Hematopoietic multipotent progenitor cell treated with erythropoietin and hydrocortisone succinate and interleukin-3 and kit ligand, for 4 days (in vitro differentiated cells): Measurements from ENCODE around the gene UBAC1.
"Not testable (repeated sequence)": the region's sequence is repeated elsewhere in the genome, so short reads cannot be mapped to it uniquely, and the experiment has no call there.

Source experiments
- DNase-seq: peaks from one replicate; pipeline ENCODE4 v3.0.0-alpha.2; 2015

The UBAC1 gene

GRCh38 chr9:135976531-135976930 lies 15.4 kb upstream of the UBAC1 start:
- DNase-seq = no peak

GRCh38 chr9:135975834-135976233 lies 14.7 kb upstream of the UBAC1 start:
- DNase-seq = no peak

GRCh38 chr9:135974220-135974573 lies 13.0 kb upstream of the UBAC1 start:
- no peak for DNase-seq

GRCh38 chr9:135973277-135974219 lies 12.4 kb upstream of the UBAC1 start:
- DNase-seq = peak; percentile 70

GRCh38 chr9:135971892-135972291 lies 10.7 kb upstream of the UBAC1 start:
- no peak for DNase-seq

GRCh38 chr9:135971111-135971766 lies 10.1 kb upstream of the UBAC1 start:
- no peak for DNase-seq

- DNase-seq = no peak
These were observed 9.1 kb upstream of the UBAC1 start for GRCh38 chr9:135970128-135970815.

- DNase-seq = peak; percentile 70
These were observed 8.0 kb upstream of the UBAC1 start for GRCh38 chr9:135969064-135969683.

GRCh38 chr9:135968601-135969000 lies 7.4 kb upstream of the UBAC1 start:
- no peak for DNase-seq

GRCh38 chr9:135968083-135968476 lies 6.9 kb upstream of the UBAC1 start:
- peak; percentile 28 for DNase-seq

- not testable (repeated sequence) for DNase-seq
These were observed 5.7 kb upstream of the UBAC1 start for GRCh38 chr9:135966916-135967260.

- no peak for DNase-seq
These were observed 4.1 kb upstream of the UBAC1 start for GRCh38 chr9:135965124-135965756.

GRCh38 chr9:135963938-135964337 lies 2.8 kb upstream of the UBAC1 start:
- DNase-seq = no peak

GRCh38 chr9:135963338-135963737 lies 2.2 kb upstream of the UBAC1 start:
- DNase-seq = no peak

GRCh38 chr9:135962696-135963307 lies 1.6 kb upstream of the UBAC1 start:
- peak; percentile 57 for DNase-seq

- peak; percentile 58 for DNase-seq
These were observed 880 bp upstream of the UBAC1 start for GRCh38 chr9:135961811-135962695.

- DNase-seq = peak; percentile 49
These were observed 529 bp downstream of the UBAC1 start for GRCh38 chr9:135960411-135961276.

GRCh38 chr9:135959814-135960213 lies 1.4 kb downstream of the UBAC1 start:
- DNase-seq = peak; percentile 41

GRCh38 chr9:135958485-135958884 lies 2.7 kb downstream of the UBAC1 start:
- DNase-seq = peak; percentile 38

- no peak for DNase-seq
These were observed 3.7 kb downstream of the UBAC1 start for GRCh38 chr9:135957431-135957830.
